Stimulated activated CD4-positive, alpha-beta T cell treated with anti-CD3 and anti-CD28 coated beads, Interleukin-4, amount 100 ng/mL, for 24 hours (primary cell): ENCODE results near the gene CR2.
"Not testable (repeated sequence)": the region's sequence is repeated elsewhere in the genome, so short reads cannot be mapped to it uniquely, and the experiment has no call there.

Experiments used
- DNase-seq: peaks from one replicate; pipeline ENCODE4 v3.0.0-alpha.2; 2020

The CR2 gene

DNA sequence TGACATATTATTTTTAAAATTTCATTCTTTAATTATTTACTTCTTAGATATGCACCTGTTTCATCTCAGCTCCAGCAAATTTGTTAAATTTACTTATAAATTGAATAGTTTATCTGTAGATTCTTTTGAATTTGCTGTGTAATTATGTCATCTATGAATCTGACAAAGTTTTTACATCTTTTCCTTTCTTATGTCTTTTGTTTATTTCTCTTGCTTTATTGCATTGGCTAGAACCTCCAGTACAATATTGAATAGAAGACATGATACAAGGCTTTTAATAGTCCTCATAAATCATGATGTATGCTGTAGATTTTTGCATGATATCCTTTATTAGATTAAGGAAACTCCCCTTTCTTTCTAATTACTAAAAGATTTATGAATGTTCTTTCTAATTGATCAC, 62.6 kb downstream of the CR2 start:
- no peak for DNase-seq

DNA sequence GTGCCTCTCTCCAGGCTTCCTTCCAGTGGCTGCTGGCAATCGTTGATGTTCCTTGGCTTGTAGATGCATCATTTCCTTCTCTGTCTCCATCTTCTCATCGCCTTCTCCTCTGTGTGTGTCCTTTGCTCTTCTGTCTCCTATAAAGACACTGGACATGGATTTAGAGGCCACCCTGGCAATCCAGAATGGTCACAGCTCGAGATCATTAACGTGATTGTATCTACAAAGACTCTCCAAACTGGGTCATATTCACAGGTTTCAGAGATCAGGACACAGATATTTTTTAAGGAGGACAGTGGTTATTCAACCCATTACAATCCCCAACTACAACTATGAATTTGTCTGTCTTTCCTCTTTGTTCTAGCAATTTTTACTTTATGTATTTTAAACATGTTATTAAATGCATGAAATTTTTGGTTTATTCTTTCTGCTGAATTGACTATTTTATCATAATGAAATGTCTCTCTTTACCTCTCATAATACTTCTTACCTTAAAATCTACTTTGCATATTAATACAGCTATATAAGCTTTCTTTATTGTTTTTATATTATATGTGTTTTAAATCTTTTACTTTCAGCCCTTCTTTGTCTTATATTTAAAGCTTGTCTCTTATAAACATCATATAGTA, 64.6 kb downstream of the CR2 start:
- DNase-seq = no peak

DNA sequence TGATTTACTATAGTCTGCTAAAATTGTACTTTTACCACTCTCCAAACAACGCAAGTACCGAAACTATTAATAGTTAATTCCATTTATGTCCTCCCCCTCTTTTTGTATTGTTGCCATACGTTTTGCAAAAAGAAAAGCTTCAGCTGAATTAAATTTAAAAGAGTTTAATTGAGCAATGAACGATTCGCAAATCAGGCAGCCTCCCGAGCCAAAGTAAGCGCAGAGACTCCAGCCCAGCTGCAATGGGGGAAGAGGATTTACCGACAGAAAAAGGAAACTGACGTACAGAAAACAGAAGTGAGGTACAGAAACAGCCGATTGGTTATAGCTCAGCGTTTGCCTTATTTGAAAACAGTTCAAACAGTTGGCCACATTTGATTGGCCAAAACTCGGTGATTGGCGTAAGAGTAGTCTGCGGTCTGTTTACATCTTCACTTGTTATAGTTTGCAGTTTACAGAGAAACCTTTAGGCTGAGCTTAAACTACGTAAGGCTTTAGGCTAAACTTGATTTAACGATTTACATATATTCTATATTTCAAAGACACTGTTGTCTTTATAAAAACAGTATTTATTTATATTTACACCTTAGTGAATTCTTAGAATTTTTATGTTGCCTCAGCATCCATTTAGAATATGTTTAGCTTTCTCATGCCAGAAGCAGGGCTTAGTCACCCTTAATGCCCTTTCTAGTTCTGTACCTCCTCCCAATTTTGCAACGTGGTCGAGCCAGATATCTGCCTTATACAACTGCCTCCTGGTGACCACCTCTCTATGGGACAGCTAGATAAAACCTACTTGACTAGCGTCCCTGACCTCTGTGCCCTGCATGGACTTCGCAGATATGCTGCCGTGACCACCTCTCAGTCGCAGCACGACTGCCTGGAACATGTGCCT, 65.6 kb downstream of the CR2 start:
- no peak for DNase-seq

DNA sequence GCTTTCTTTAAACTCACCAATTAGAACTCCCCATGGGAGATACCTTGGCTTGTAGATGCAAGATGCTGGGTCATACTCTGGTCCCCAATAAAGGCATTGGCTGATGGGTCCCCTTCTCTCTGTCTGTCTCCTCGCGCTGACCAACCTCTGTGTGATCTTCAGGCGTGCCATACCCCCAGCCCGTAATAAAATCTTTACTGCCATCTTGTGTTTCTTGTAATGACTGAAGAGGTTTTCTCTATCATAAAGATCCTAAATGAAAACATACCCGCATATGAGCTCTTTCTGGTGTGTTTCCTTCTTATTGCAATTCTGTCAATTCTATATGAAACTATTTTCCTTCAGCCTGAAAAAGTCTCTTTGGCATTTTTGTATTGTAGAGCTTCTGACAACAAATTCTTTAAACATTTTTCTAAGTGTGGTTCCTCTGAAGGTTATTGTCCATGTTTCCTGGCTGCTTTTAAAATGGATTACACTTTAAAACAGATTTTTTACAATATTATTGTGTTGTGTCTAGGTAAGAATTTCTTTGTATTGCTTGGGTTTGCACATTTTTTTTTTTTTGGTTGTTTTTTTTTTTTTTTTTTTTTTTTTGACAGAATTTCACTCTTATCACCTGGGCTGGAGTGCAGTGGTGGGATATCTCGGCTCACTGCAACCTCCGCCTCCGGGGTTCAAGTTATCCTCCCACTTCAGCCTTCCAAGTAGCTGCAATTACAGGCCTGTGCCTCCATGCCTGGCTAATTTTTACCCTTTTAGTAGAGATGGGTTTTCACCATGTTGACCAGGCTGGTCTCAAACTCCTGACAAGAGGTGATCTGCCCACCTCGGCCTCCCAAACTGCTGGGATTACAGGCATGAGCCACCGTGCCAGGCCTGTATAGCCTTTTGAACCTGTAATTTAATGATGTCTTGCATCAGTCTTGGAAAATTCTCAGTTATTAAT, 66.5 kb downstream of the CR2 start:
- not testable (repeated sequence) for DNase-seq

DNA sequence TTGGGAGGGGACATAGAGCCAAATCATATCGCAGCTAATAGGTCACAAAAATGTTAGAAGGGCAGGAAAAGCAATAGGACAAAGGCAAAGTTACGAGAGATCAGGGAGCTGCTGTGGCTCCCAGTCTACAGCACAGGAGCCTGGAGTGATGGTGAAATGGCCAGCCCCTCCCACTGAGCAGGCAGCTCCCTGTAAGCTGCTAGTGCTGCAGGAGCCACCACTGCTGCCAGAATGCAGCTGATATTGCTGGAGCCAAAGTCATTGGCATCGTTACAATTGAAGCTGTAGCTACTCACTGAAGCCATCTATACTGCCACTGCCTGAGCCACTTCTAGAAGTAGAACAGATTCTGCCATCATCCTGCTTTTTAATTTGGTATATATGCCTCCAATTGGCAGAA, 71.1 kb downstream of the CR2 start:
- DNase-seq = not testable (repeated sequence)

DNA sequence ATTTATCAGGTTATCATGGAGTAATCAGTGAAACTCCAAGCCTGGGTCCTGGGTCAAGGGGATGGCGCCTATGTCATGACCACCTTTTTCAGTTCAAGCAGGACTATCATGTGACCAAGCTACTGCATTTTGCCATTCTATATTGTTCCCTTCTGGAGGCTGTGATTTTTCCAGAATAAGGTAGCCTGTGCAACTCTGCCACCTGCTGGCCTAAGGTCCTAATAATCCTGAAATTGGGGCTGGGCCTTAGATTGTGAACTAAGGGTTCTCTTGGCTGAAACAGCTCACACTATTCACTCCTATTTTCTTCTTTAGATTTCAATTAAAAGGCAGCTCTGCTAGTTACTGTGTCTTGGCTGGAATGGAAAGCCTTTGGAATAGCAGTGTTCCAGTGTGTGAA, 74.3 kb downstream of the CR2 start:
- DNase-seq = not testable (repeated sequence)

DNA sequence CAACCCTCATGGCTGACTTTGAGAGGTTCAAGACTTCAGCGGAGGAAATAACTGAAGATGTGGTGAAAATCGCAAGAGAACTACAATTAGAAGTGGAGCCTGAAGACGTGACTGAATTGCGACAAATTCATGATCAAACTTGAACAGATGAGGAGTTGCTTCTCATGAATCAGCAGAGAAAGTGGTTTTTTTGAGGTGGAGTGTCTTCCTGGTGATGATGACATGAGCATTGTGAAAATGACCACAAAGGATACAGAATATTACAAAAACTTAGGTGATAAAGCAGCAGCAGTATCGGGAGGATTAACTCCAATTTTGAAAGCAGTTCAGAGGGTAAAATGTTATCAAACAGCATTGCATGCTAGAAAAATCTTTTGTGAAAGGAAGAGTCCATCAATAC, 82.1 kb downstream of the CR2 start:
- not testable (repeated sequence) for DNase-seq
